H9 (cell line): ENCODE results near the gene BACH2. TPM values are rescaled to one million over a fixed set of nuclear protein-coding genes. Genes with fewer than 3 reads are reported as not detected.

ENCODE experiments used
- DNase-seq: peaks from one replicate; pipeline ENCODE4 v3.0.0-alpha.2; 2017
- H2AFZ ChIP-seq: one replicate; pipeline ENCODE4 v1.6.1; 2013; ENCODE audit warnings: mild to moderate bottlenecking, low read length, control low read depth, moderate library complexity
- H2AK5ac ChIP-seq: 2 replicates; pipeline ENCODE4 v1.6.1; 2013; ENCODE audit warnings: low read length, control low read depth, mixed read lengths; ENCODE audit not compliant: insufficient read length
- H2BK120ac ChIP-seq: one replicate; pipeline ENCODE4 v1.6.1; 2013; ENCODE audit warnings: low read depth, mild to moderate bottlenecking, low read length, control low read depth, inconsistent platforms; ENCODE audit not compliant: poor library complexity, severe bottlenecking
- H2BK12ac ChIP-seq: 2 replicates; pipeline ENCODE4 v1.6.1; 2013; ENCODE audit warnings: low read length, control low read depth, mixed read lengths, low read depth; ENCODE audit not compliant: insufficient read length
- H2BK15ac ChIP-seq: 2 replicates; pipeline ENCODE4 v1.6.1; 2013; ENCODE audit warnings: low read depth, low read length, control low read depth
- H2BK20ac ChIP-seq: one replicate; pipeline ENCODE4 v1.6.1; 2013; ENCODE audit warnings: low read depth, mild to moderate bottlenecking, low read length, control low read depth, inconsistent platforms; ENCODE audit not compliant: poor library complexity, severe bottlenecking
- H2BK5ac ChIP-seq: 2 replicates; pipeline ENCODE4 v1.6.1; 2013; ENCODE audit warnings: low read length, control low read depth, mixed read lengths; ENCODE audit not compliant: insufficient read length
- H3K14ac ChIP-seq: 2 replicates; pipeline ENCODE4 v1.6.1; 2013; ENCODE audit warnings: low read length, control low read depth; ENCODE audit not compliant: insufficient read depth
- H3K18ac ChIP-seq: 2 replicates; pipeline ENCODE4 v1.6.1; 2013; ENCODE audit warnings: low read depth, mild to moderate bottlenecking, mixed read lengths, low read length, control low read depth; ENCODE audit not compliant: insufficient read length
- H3K23ac ChIP-seq: 2 replicates; pipeline ENCODE4 v1.6.1; 2013; ENCODE audit warnings: low read length, control low read depth, mixed read lengths, low read depth; ENCODE audit not compliant: insufficient read length
- H3K23me2 ChIP-seq: 2 replicates; pipeline ENCODE4 v1.6.1; 2013; ENCODE audit warnings: low read depth, mild to moderate bottlenecking, mixed read lengths, low read length, control low read depth; ENCODE audit not compliant: insufficient read length, poor library complexity, severe bottlenecking
- H3K27ac ChIP-seq: 2 replicates; pipeline ENCODE4 v1.5.1; 2013; ENCODE audit warnings: low read length, control low read depth, mixed read lengths, low read depth; ENCODE audit not compliant: insufficient read length
- H3K27me3 ChIP-seq: 2 replicates; pipeline ENCODE4 v1.6.1; 2013; ENCODE audit warnings: low read length, control low read depth, inconsistent platforms; ENCODE audit not compliant: insufficient read depth
- H3K4ac ChIP-seq: 2 replicates; pipeline ENCODE4 v1.6.1; 2013; ENCODE audit warnings: low read depth, mild to moderate bottlenecking, control low read depth, inconsistent platforms, low read length, moderate library complexity
- H3K4me1 ChIP-seq: 2 replicates; pipeline ENCODE4 v1.6.1; 2013; ENCODE audit warnings: low read length, control low read depth, inconsistent platforms; ENCODE audit not compliant: insufficient read depth
- H3K4me2 ChIP-seq: 2 replicates; pipeline ENCODE4 v1.6.1; 2013; ENCODE audit warnings: low read length, control low read depth, mixed read lengths; ENCODE audit not compliant: insufficient read length, insufficient read depth
- H3K56ac ChIP-seq: 2 replicates; pipeline ENCODE4 v1.6.1; 2013; ENCODE audit warnings: low read depth, mild to moderate bottlenecking, mixed read lengths, low read length, control low read depth; ENCODE audit not compliant: insufficient read length
- H3K79me1 ChIP-seq: 2 replicates; pipeline ENCODE4 v1.6.1; 2013; ENCODE audit warnings: low read depth, mild to moderate bottlenecking, moderate library complexity, low read length, control low read depth, inconsistent platforms; ENCODE audit not compliant: insufficient read depth, poor library complexity, severe bottlenecking
- H3K79me2 ChIP-seq: 2 replicates; pipeline ENCODE4 v1.6.1; 2013; ENCODE audit warnings: low read length, control low read depth, inconsistent platforms; ENCODE audit not compliant: insufficient read depth
- H3K9ac ChIP-seq: 2 replicates; pipeline ENCODE4 v1.6.1; 2013; ENCODE audit warnings: low read length, control low read depth, mixed read lengths; ENCODE audit not compliant: insufficient read length; ENCODE audit errors: extremely low read depth
- H3K9me3 ChIP-seq: one replicate; pipeline ENCODE4 v1.6.1; 2013; ENCODE audit warnings: low read depth, low read length, inconsistent platforms; ENCODE audit not compliant: control insufficient read depth
- H3T11ph ChIP-seq: one replicate; pipeline ENCODE4 v1.6.1; 2013; ENCODE audit warnings: mild to moderate bottlenecking, low read length, control low read depth, inconsistent platforms
- H4K20me1 ChIP-seq: one replicate; pipeline ENCODE4 v1.6.1; 2013; ENCODE audit not compliant: control insufficient read depth, insufficient read length, insufficient read depth
- H4K5ac ChIP-seq: 2 replicates; pipeline ENCODE4 v1.6.1; 2013; ENCODE audit warnings: low read depth, mild to moderate bottlenecking, mixed read lengths, low read length, control low read depth; ENCODE audit not compliant: insufficient read length
- H4K8ac ChIP-seq: replicated peaks from 2 replicates; pipeline ENCODE4 v1.6.1; 2013; ENCODE audit warnings: low read length, control low read depth, mixed read lengths, low read depth; ENCODE audit not compliant: insufficient read length
- H4K91ac ChIP-seq: 2 replicates; pipeline ENCODE4 v1.6.1; 2013; ENCODE audit warnings: low read depth, mild to moderate bottlenecking, moderate library complexity, mixed read lengths, low read length, control low read depth; ENCODE audit not compliant: insufficient read length
- H3K27ac Mint-ChIP-seq, 3 experiments: 2 replicates in 2 of 3; 3 replicates in 1 of 3; pipeline ENCODE4 v1.8.0; 2020 to 2021; ENCODE audit warnings: mixed read lengths in 3 of 3, mild to moderate bottlenecking in 1 of 3, moderate library complexity in 1 of 3
- H3K27me3 Mint-ChIP-seq: 2 replicates; pipeline ENCODE4 v1.8.0; 2021; ENCODE audit warnings: low read depth, mild to moderate bottlenecking, moderate library complexity, mixed read lengths
- H3K36me3 Mint-ChIP-seq, 3 experiments: 2 replicates in 2 of 3; 3 replicates in 1 of 3; pipeline ENCODE4 v1.8.0; 2020 to 2021; ENCODE audit warnings: low read depth in 3 of 3, mixed read lengths in 3 of 3; ENCODE audit not compliant: insufficient read depth in 1 of 3
- H3K4me1 Mint-ChIP-seq, 2 experiments: 2 replicates each; pipeline ENCODE4 v1.8.0; 2020; ENCODE audit warnings: mixed read lengths in 2 of 2
- H3K4me3 Mint-ChIP-seq, 2 experiments: 2 replicates in 1 of 2; 3 replicates in 1 of 2; pipeline ENCODE4 v1.8.0; 2020 to 2021; ENCODE audit warnings: mild to moderate bottlenecking in 2 of 2, mixed read lengths in 2 of 2, moderate library complexity in 1 of 2
- H3K9me3 Mint-ChIP-seq, 2 experiments: 2 replicates in 1 of 2; 3 replicates in 1 of 2; pipeline ENCODE4 v1.8.0; 2020; ENCODE audit warnings: mild to moderate bottlenecking in 2 of 2, mixed read lengths in 2 of 2, moderate library complexity in 1 of 2
- WGBS: extraction: QIAGEN DNeasy Blood & Tissue Kit; methylation state at CpG from one replicate; pipeline ENCODE4 v1.1.7; 2013; ENCODE audit warnings: missing lambda C conversion rate, low lambda C conversion rate, mixed read lengths; ENCODE audit not compliant: insufficient read length; ENCODE audit errors: extremely low coverage; 5-methylcytosine and 5-hydroxymethylcytosine counted together
- total RNA-seq: library from RNA; stranded (reverse); gene quantifications from 2 replicates; pipeline ENCODE4 v1.2.1, GENCODE V29; 2021
- TF ChIP-seq, protein P1 (sequence below): fragments of 200-600 bp; sonication (generic); conservative IDR thresholded peaks from 3 replicates; pipeline ENCODE4 v1.8.0; 2021; ENCODE audit warnings: antibody characterized with exemption, mild to moderate bottlenecking

Gene BACH2
- total RNA-seq, 1 experiment from 2014 or later: 2.0 TPM

DNA sequence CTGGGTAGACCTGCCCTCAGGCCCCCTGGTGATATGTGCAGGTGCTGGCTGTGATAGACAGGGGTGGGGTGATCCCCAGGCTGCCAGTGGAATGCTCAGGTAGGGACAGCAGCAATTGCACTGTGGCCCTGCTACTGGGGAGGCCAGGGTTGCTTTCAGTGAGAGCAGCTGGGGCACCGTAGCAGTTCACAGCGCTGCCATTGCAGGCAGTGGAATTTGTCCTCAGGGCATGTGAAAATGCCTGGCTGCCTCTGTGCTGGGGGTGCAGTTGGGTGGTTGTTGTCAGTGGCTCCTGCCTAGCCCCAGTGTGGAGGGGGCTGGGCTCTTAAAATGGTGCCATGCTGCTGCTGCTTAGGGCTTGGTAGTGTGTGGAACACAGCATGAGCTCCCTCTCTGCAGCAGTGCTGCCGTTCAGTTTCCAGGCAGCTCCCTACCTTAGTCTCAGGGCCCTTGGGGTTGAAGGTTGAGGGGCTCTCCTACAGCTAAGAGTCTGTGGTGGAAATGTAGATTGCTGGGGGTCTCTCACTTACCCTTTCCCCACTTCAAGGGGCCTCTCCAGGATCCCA, 378.8 kb downstream of the BACH2 start:
- H3K23me2 ChIP-seq: no peaks in the 10 kb centered on the region
- peak; percentile 58 for DNase-seq
- no peak overlapping the region for H2BK5ac ChIP-seq
- H2BK15ac ChIP-seq: no peak overlapping the region
- no peak overlapping the region for H3K56ac ChIP-seq
- H2AK5ac ChIP-seq: no peak overlapping the region
- H3K79me2 ChIP-seq: no peaks in the 10 kb centered on the region
- no peak overlapping the region for H3K4me2 ChIP-seq
- Mint-ChIP-seq H3K4me1 (peaks cover 5 to 7% of the 10 kb centered on the region in 2 experiments), H3K9me3 (peaks cover 3 to 4% of the 10 kb centered on the region in 2 experiments; a peak in 4 of 5 replicates), H3K4me3 (no peak overlapping the region), H3K36me3 (peaks cover 0 to 7% (median 0%) of the 10 kb centered on the region in 3 experiments; a peak in 1 of 7 replicates), H3K27ac (no peak overlapping the region; a peak in 1 of 7 replicates), H3K27me3 (no peaks in the 10 kb centered on the region)
- no peaks in the 10 kb centered on the region for H3K27me3 ChIP-seq
- H2AFZ ChIP-seq: no peak overlapping the region
- H3T11ph ChIP-seq: no peak overlapping the region
- H3K23ac ChIP-seq: no peak overlapping the region
- H3K18ac ChIP-seq: no peak overlapping the region
- H3K27ac ChIP-seq: no peak overlapping the region
- no peaks in the 10 kb centered on the region for H3K79me1 ChIP-seq
- no peak overlapping the region for H2BK120ac ChIP-seq
- H3K14ac ChIP-seq: no peak overlapping the region
- H2BK20ac ChIP-seq: no peak overlapping the region
- no peaks in the 10 kb centered on the region for H3K4me1 ChIP-seq
- H3K9ac ChIP-seq: no peak overlapping the region
- no peak overlapping the region for H3K4ac ChIP-seq
- H4K8ac ChIP-seq: no peak overlapping the region
- no peaks in the 10 kb centered on the region for H3K9me3 ChIP-seq
- TF ChIP-seq, protein P1, sequence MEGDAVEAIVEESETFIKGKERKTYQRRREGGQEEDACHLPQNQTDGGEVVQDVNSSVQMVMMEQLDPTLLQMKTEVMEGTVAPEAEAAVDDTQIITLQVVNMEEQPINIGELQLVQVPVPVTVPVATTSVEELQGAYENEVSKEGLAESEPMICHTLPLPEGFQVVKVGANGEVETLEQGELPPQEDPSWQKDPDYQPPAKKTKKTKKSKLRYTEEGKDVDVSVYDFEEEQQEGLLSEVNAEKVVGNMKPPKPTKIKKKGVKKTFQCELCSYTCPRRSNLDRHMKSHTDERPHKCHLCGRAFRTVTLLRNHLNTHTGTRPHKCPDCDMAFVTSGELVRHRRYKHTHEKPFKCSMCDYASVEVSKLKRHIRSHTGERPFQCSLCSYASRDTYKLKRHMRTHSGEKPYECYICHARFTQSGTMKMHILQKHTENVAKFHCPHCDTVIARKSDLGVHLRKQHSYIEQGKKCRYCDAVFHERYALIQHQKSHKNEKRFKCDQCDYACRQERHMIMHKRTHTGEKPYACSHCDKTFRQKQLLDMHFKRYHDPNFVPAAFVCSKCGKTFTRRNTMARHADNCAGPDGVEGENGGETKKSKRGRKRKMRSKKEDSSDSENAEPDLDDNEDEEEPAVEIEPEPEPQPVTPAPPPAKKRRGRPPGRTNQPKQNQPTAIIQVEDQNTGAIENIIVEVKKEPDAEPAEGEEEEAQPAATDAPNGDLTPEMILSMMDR: no peak
- H4K5ac ChIP-seq: no peak overlapping the region
- no CpG with 5 or more reads among the region's 3 CpGs for WGBS
- H4K91ac ChIP-seq: no peak overlapping the region
- H2BK12ac ChIP-seq: no peak overlapping the region
- no peaks in the 10 kb centered on the region for H4K20me1 ChIP-seq
